ENCODE data around the gene SESN3.
A peak's percentile ranks its signal among the peaks of the same experiment; 100 is the strongest.

SESN3 gene

GRCh38 chr11:95153857-95154246, 77.2 kb downstream of the SESN3 start:
- TF ChIP-seq SPI1 (IDR thresholded peaks at IDR 0.05; ENCODE audit: borderline replicate concordance, low read depth) (no peak), CTCF (IDR thresholded peaks at IDR 0.05; ENCODE audit: insufficient read depth, low read length) (no peak), REST (IDR thresholded peaks at IDR 0.05; ENCODE audit: insufficient replicate concordance, low read depth) (no peak), GABPA (IDR thresholded peaks at IDR 0.05; ENCODE audit: low read depth) (no peak), POLR2AphosphoS5 (IDR thresholded peaks at IDR 0.05; ENCODE audit: low read depth) (no peak)
- Histone ChIP-seq H3K4me3 (replicated peaks; ENCODE audit: insufficient read depth, low read length) (no peak overlapping the region), H3K27ac (replicated peaks) (no peak overlapping the region), H3K27me3 (ENCODE audit: insufficient read depth, poor library complexity, severe bottlenecking) (no peaks in the 10 kb centered on the region)
- no peak for DNase-seq (ENCODE audit: low read depth in 1 of 2, low spot score in 1 of 2)

GRCh38 chr11:95152876-95153856, 77.8 kb downstream of the SESN3 start:
- peak overlapping the region; percentile 14 for H3K4me3 ChIP-seq (replicated peaks; ENCODE audit: insufficient read depth, low read length)
- no peaks in the 10 kb centered on the region for H3K27me3 ChIP-seq (ENCODE audit: insufficient read depth, poor library complexity, severe bottlenecking)
- H3K27ac ChIP-seq (replicated peaks) = no peak overlapping the region
- TF ChIP-seq CTCF (IDR thresholded peaks at IDR 0.05; ENCODE audit: insufficient read depth, low read length) (no peak), REST (IDR thresholded peaks at IDR 0.05; ENCODE audit: insufficient replicate concordance, low read depth) (no peak), SPI1 (IDR thresholded peaks at IDR 0.05; ENCODE audit: borderline replicate concordance, low read depth) (no peak), GABPA (IDR thresholded peaks at IDR 0.05; ENCODE audit: low read depth) (no peak), POLR2AphosphoS5 (IDR thresholded peaks at IDR 0.05; ENCODE audit: low read depth) (no peak)
- no peak for DNase-seq (ENCODE audit: low read depth in 1 of 2, low spot score in 1 of 2)

GRCh38 chr11:95150956-95151684, 79.9 kb downstream of the SESN3 start:
- Histone ChIP-seq H3K27me3 (ENCODE audit: insufficient read depth, poor library complexity, severe bottlenecking) (no peaks in the 10 kb centered on the region), H3K4me3 (replicated peaks; ENCODE audit: insufficient read depth, low read length) (peak overlapping the region; percentile 57), H3K27ac (replicated peaks) (peak overlapping the region; percentile 40)
- TF ChIP-seq REST (IDR thresholded peaks at IDR 0.05; ENCODE audit: insufficient replicate concordance, low read depth) = no peak
- TF ChIP-seq CTCF (IDR thresholded peaks at IDR 0.05; ENCODE audit: insufficient read depth, low read length) = peak; percentile 63
- TF ChIP-seq SPI1 (IDR thresholded peaks at IDR 0.05; ENCODE audit: borderline replicate concordance, low read depth) = no peak
- peak; percentile 57; the same call in 1 of the 2 replicates for TF ChIP-seq POLR2AphosphoS5 (IDR thresholded peaks at IDR 0.05; ENCODE audit: low read depth)
- DNase-seq (ENCODE audit: low read depth in 1 of 2, low spot score in 1 of 2) = peak; percentile 82 to 91

Measured in HL-60 (cell line).